ENCODE data around the gene PHLDA2. TPM values are rescaled to one million over a fixed set of nuclear protein-coding genes. Genes with fewer than 3 reads are reported as not detected.
A peak's percentile ranks its signal among the peaks of the same experiment; 100 is the strongest.

The PHLDA2 gene
- polyA plus RNA-seq, 2 of the 4 experiments (the other 2 are of a cell fraction), result 7.0 to 49.6 TPM

- TF ChIP-seq JUN (IDR thresholded peaks at IDR 0.05), result no peak
Measured at GRCh38 chr11:2958251-2958650, 29.0 kb upstream of the PHLDA2 start (continued).

- ATAC-seq (peak in 1 of 2 experiments; percentile 45; a peak in 3 of 6 replicates), FAIRE-seq (no peak), DNase-seq (ENCODE audit: low read depth in 1 of 2, low spot score in 1 of 2) (no peak)
- Histone ChIP-seq H3K4me1 (peaks cover 5% of the 10 kb centered on the region; the same call in 1 of the 3 replicates), H3K4me3 (no peak overlapping the region), H3K9me3 (no peaks in the 10 kb centered on the region), H3K27ac (no peak overlapping the region), H3K4me2 (no peak overlapping the region)
- 77% methylated on average over 6 of the region's 6 CpGs for WGBS (ENCODE audit: missing lambda C conversion rate)
- ChIA-PET POLR2A (interaction anchor here (0.6 kb wide), 1 partner anchor 36 kb away, joined by 3 read pairs; the partner anchor contains the start of gene NAP1L4), CTCF (interaction anchor here (0.6 to 2.7 kb wide), 7 partner anchors 10 to 423 kb away, joined by 3 to 11 read pairs (median 4); no protein-coding TSS in a partner anchor)
- no peak for TF ChIP-seq RNF2 (IDR thresholded peaks at IDR 0.05; ENCODE audit: borderline replicate concordance, low read depth)
- TF ChIP-seq CEBPB (IDR thresholded peaks at IDR 0.05), result 0 out of 4 replicates have a peak, but pooled peaks of 1 of the 2 experiments have one; percentile 11
Measured at GRCh38 chr11:2955906-2956476, 26.8 kb upstream of the PHLDA2 start.

GRCh38 chr11:2954263-2954662 is 25.0 kb upstream of the PHLDA2 start:
- Histone ChIP-seq H3K4me2 (no peak overlapping the region), H3K4me3 (no peak overlapping the region), H3K27ac (no peak overlapping the region), H3K4me1 (peaks cover 5% of the 10 kb centered on the region; the same call in 1 of the 3 replicates), H3K9me3 (no peaks in the 10 kb centered on the region)
- no peak for TF ChIP-seq TP53 (CRISPR knock-in tag; IDR thresholded peaks at IDR 0.05)
- ATAC-seq (no peak), FAIRE-seq (no peak), DNase-seq (ENCODE audit: low read depth in 1 of 2, low spot score in 1 of 2) (no peak)
- ChIA-PET CTCF (interaction anchor here (1.1 to 2.7 kb wide), 5 partner anchors 12 to 62 kb away, joined by 3 to 15 read pairs (median 4); no protein-coding TSS in a partner anchor), POLR2A (interaction anchor here (1.1 kb wide), 1 partner anchor 38 kb away, joined by 4 read pairs; the partner anchor contains the start of gene NAP1L4)
- 91% methylated on average over 6 of the region's 6 CpGs for WGBS (ENCODE audit: missing lambda C conversion rate)

- no peak; a peak in 1 of 6 replicates for ATAC-seq
- no peak overlapping the region for H3K27ac ChIP-seq
- no peaks in the 10 kb centered on the region for H3K9me3 ChIP-seq
- POLR2A ChIA-PET, result no interaction called here
- CTCF ChIA-PET, result interaction anchor here (1.0 to 2.6 kb wide), 3 partner anchors 10 to 22 kb away, joined by 3 to 15 read pairs (median 7); partner anchors contain the start of gene PHLDA2
- no peak for TF ChIP-seq HMGXB4 (CRISPR knock-in tag; IDR thresholded peaks at IDR 0.05; ENCODE audit: borderline replicate concordance)
- TF ChIP-seq MYC (IDR thresholded peaks at IDR 0.05; ENCODE audit: borderline replicate concordance, low read length), result no peak
- TF ChIP-seq ELK1 (IDR thresholded peaks at IDR 0.05; ENCODE audit: low read depth, low read length), result no peak
- TF ChIP-seq MAX (IDR thresholded peaks at IDR 0.05), result no peak
- no peak for TF ChIP-seq MAZ (IDR thresholded peaks at IDR 0.05; ENCODE audit: borderline replicate concordance, low read depth, low read length)
- TF ChIP-seq RCOR1 (IDR thresholded peaks at IDR 0.05; ENCODE audit: low read depth, low read length), result no peak
- TF ChIP-seq ZSCAN20 (CRISPR knock-in tag; IDR thresholded peaks at IDR 0.05), result no peak
- TF ChIP-seq HDAC2 (IDR thresholded peaks at IDR 0.05), result no peak
- TF ChIP-seq KDM1A (IDR thresholded peaks at IDR 0.05; ENCODE audit: low read depth), result no peak
- no peak for TF ChIP-seq CHD2 (IDR thresholded peaks at IDR 0.05; ENCODE audit: low read length, partially characterized antibody)
- no peak for TF ChIP-seq USF2 (IDR thresholded peaks at IDR 0.05)
- no peak for DNase-seq (ENCODE audit: low read depth in 1 of 2, low spot score in 1 of 2)
- no peak overlapping the region for H3K4me3 ChIP-seq
- FAIRE-seq, result no peak
- no peak overlapping the region for H3K4me2 ChIP-seq
- 77% methylated on average over 6 of the region's 6 CpGs for WGBS (ENCODE audit: missing lambda C conversion rate)
- H3K4me1 ChIP-seq, result peaks cover 5% of the 10 kb centered on the region; the same call in 1 of the 3 replicates
Measured at GRCh38 chr11:2952290-2952689, 23.1 kb upstream of the PHLDA2 start.

Measured in A549 (cell line).